Measurements from ENCODE around the gene OR2AJ1.

OR2AJ1 gene

GRCh38 chr1:247895163-247895637 is 29.5 kb upstream of the OR2AJ1 start, which contains the start of gene OR2W3:
OR2W3 (plus strand) TSS chr1:247895587; CDS start chr1:247895587, 0 bp downstream.
- H3K27ac ChIP-seq (ENCODE audit: extremely low read depth, low read depth, low read length): no peak within 1 kb of the TSS
- no peak within 1 kb of the TSS for H3K4me3 ChIP-seq (ENCODE audit: low read depth, low read length)
- H3K4me1 ChIP-seq (ENCODE audit: control insufficient read depth, insufficient read depth, low read length): no peaks in the 10 kb centered on the region
- ChIA-PET CTCF (no interaction called here), POLR2A (no interaction called here)
- no peak for TF ChIP-seq ZNF239 (tag by site-specific recombination; IDR thresholded peaks at IDR 0.05)
- TF ChIP-seq ZNF26 (tag by site-specific recombination; IDR thresholded peaks at IDR 0.05): no peak
- TF ChIP-seq ZNF600 (tag by site-specific recombination; IDR thresholded peaks at IDR 0.05): no peak
- TF ChIP-seq ZNF510 (tag by site-specific recombination; IDR thresholded peaks at IDR 0.05; ENCODE audit: insufficient replicate concordance): no peak
- no peak for TF ChIP-seq ZNF585B (tag by site-specific recombination; IDR thresholded peaks at IDR 0.05)
- no peak for TF ChIP-seq BCL11A (tag by site-specific recombination; IDR thresholded peaks at IDR 0.05; ENCODE audit: low read depth)
- TF ChIP-seq ZNF324 (tag by site-specific recombination; IDR thresholded peaks at IDR 0.05): no peak
- no peak for TF ChIP-seq ZNF292 (tag by site-specific recombination; IDR thresholded peaks at IDR 0.05; ENCODE audit: borderline replicate concordance, low read depth)
- TF ChIP-seq ZNF791 (tag by site-specific recombination; IDR thresholded peaks at IDR 0.05): no peak
- no peak for TF ChIP-seq ZNF639 (tag by site-specific recombination; IDR thresholded peaks at IDR 0.05)
- no peak for TF ChIP-seq ZNF521 (tag by site-specific recombination; IDR thresholded peaks at IDR 0.05)
- TF ChIP-seq HOXA7 (CRISPR knock-in tag; IDR thresholded peaks at IDR 0.05; ENCODE audit: borderline replicate concordance): no peak
- TF ChIP-seq ZNF645 (tag by site-specific recombination; IDR thresholded peaks at IDR 0.05): no peak
- TF ChIP-seq ZNF624 (tag by site-specific recombination; IDR thresholded peaks at IDR 0.05): no peak
- TF ChIP-seq ZNF48 (tag by site-specific recombination; IDR thresholded peaks at IDR 0.05): no peak
- H3K9me3 ChIP-seq (ENCODE audit: control insufficient read depth, insufficient read depth, low read depth, low read length): no peaks in the 10 kb centered on the region
- H3K36me3 ChIP-seq (ENCODE audit: control insufficient read depth in 2 of 2, insufficient read depth in 1 of 2, low read length in 2 of 2): no peaks in the 10 kb centered on the region

- no peaks in the 10 kb centered on the region for H3K36me3 ChIP-seq (ENCODE audit: control insufficient read depth in 2 of 2, insufficient read depth in 1 of 2, low read length in 2 of 2)
- ChIA-PET POLR2A (no interaction called here), CTCF (no interaction called here)
- TF ChIP-seq ZNF175 (tag by site-specific recombination; IDR thresholded peaks at IDR 0.05) (no peak), ZNF521 (tag by site-specific recombination; IDR thresholded peaks at IDR 0.05) (no peak), ZBTB21 (tag by site-specific recombination; IDR thresholded peaks at IDR 0.05) (no peak), PBX3 (CRISPR knock-in tag; IDR thresholded peaks at IDR 0.05) (no peak), ZNF473 (tag by site-specific recombination; IDR thresholded peaks at IDR 0.05) (no peak), ZNF549 (tag by site-specific recombination; IDR thresholded peaks at IDR 0.05) (no peak), PRDM4 (tag by site-specific recombination; IDR thresholded peaks at IDR 0.05) (no peak)
- no peaks in the 10 kb centered on the region for H3K9me3 ChIP-seq (ENCODE audit: control insufficient read depth, insufficient read depth, low read depth, low read length)
- H3K27ac ChIP-seq (ENCODE audit: extremely low read depth, low read depth, low read length): no peak overlapping the region
- no peaks in the 10 kb centered on the region for H3K4me1 ChIP-seq (ENCODE audit: control insufficient read depth, insufficient read depth, low read length)
- H3K4me3 ChIP-seq (ENCODE audit: low read depth, low read length): no peak overlapping the region
Observed at GRCh38 chr1:247895976-247896375, 28.7 kb upstream of the OR2AJ1 start.
